ENCODE measurements around the gene SUSD1. TPM values are rescaled to one million over a fixed set of nuclear protein-coding genes. Genes with fewer than 3 reads are reported as not detected.

SUSD1 gene
- total RNA-seq, 4 donors from 2014 or later = 22.7 to 83.0 (median 24.7) TPM

GRCh38 chr9:112158656-112159367 lies 16.3 kb downstream of the SUSD1 start:
- Histone ChIP-seq H3K27me3 (no peaks in the 10 kb centered on the region), H3K4me3 (no peak overlapping the region), H3K27ac (no peak overlapping the region), H3K9me3 (no peaks in the 10 kb centered on the region), H3K4me1 (peaks cover 0 to 27% (median 13%) of the 10 kb centered on the region in 4 donors), H3K36me3 (no peaks in the 10 kb centered on the region)
- DNase-seq = no peak
- 78 to 82% methylated on average over 4 of the region's 4 CpGs for WGBS, 2 donors (ENCODE audit: low coverage in 1 of 2)
- TF ChIP-seq POLR2A (IDR thresholded peaks at IDR 0.05) (no peak), POLR2AphosphoS5 (IDR thresholded peaks at IDR 0.05) (no peak), EP300 (IDR thresholded peaks at IDR 0.05; ENCODE audit: low read depth) (no peak), CTCF (IDR thresholded peaks at IDR 0.05) (no peak)
- intact Hi-C loops (cut with DNase I; ENCODE audit: low total_unique reads) (no loop called here), in situ Hi-C loops (cut with MboI; ENCODE audit: low pct_ligation_motif_present in 1 of 4, low pct_unique_long_range_greater_than_20kb in 1 of 4, low sequenced_read_pairs in 3 of 4) (no loop called here)

- Histone ChIP-seq H3K27ac (no peak overlapping the region), H3K9me3 (no peaks in the 10 kb centered on the region), H3K4me3 (no peak overlapping the region), H3K36me3 (no peaks in the 10 kb centered on the region), H3K27me3 (no peaks in the 10 kb centered on the region), H3K4me1 (peaks cover 0 to 18% (median 7%) of the 10 kb centered on the region in 4 donors)
- in situ Hi-C loops (cut with MboI; ENCODE audit: low pct_ligation_motif_present in 1 of 4, low pct_unique_long_range_greater_than_20kb in 1 of 4, low sequenced_read_pairs in 3 of 4) (no loop called here), intact Hi-C loops (cut with DNase I; ENCODE audit: low total_unique reads) (no loop called here)
- no peak for DNase-seq
- WGBS, 2 donors (ENCODE audit: low coverage in 1 of 2) = 92 to 95% methylated on average over 5 of the region's 5 CpGs
- TF ChIP-seq POLR2A (IDR thresholded peaks at IDR 0.05) (no peak), POLR2AphosphoS5 (IDR thresholded peaks at IDR 0.05) (no peak)
Measured at GRCh38 chr9:112157961-112158360, 17.1 kb downstream of the SUSD1 start.

- Histone ChIP-seq H3K27me3 (no peaks in the 10 kb centered on the region), H3K36me3 (no peaks in the 10 kb centered on the region), H3K4me3 (no peak overlapping the region), H3K4me1 (peaks cover 0 to 13% (median 4%) of the 10 kb centered on the region in 4 donors), H3K27ac (no peak overlapping the region), H3K9me3 (no peaks in the 10 kb centered on the region)
- TF ChIP-seq POLR2AphosphoS5 (IDR thresholded peaks at IDR 0.05) = no peak
- TF ChIP-seq EP300 (IDR thresholded peaks at IDR 0.05; ENCODE audit: low read depth) = no peak
- TF ChIP-seq CTCF (IDR thresholded peaks at IDR 0.05) = no peak
- TF ChIP-seq POLR2A (IDR thresholded peaks at IDR 0.05) = no peak
- no peak for DNase-seq
- in situ Hi-C loops (cut with MboI; ENCODE audit: low pct_ligation_motif_present in 1 of 4, low pct_unique_long_range_greater_than_20kb in 1 of 4, low sequenced_read_pairs in 3 of 4) (no loop called here), intact Hi-C loops (cut with DNase I; ENCODE audit: low total_unique reads) (no loop called here)
- WGBS, 2 donors (ENCODE audit: low coverage in 1 of 2) = 40 to 78% methylated on average over 1 of the region's 1 CpG
Measured at GRCh38 chr9:112157087-112157486, 18.0 kb downstream of the SUSD1 start.

- no peak for TF ChIP-seq EP300 (IDR thresholded peaks at IDR 0.05; ENCODE audit: low read depth)
- no peak for TF ChIP-seq POLR2AphosphoS5 (IDR thresholded peaks at IDR 0.05)
- no peak for TF ChIP-seq CTCF (IDR thresholded peaks at IDR 0.05)
- no peak for TF ChIP-seq POLR2A (IDR thresholded peaks at IDR 0.05)
- H3K9me3 ChIP-seq = no peaks in the 10 kb centered on the region
- no peak for DNase-seq
- no peaks in the 10 kb centered on the region for H3K27me3 ChIP-seq
- H3K4me1 ChIP-seq = no peaks in the 10 kb centered on the region
- no peak overlapping the region for H3K27ac ChIP-seq
- no peaks in the 10 kb centered on the region for H3K36me3 ChIP-seq
- WGBS, 2 donors (ENCODE audit: low coverage in 1 of 2) = 87 to 94% methylated on average over 8 to 10 of the region's 10 CpGs
- in situ Hi-C loops (cut with MboI; ENCODE audit: low pct_ligation_motif_present in 1 of 4, low pct_unique_long_range_greater_than_20kb in 1 of 4, low sequenced_read_pairs in 3 of 4) = no loop called here
- no peak overlapping the region for H3K4me3 ChIP-seq
- intact Hi-C loops (cut with DNase I; ENCODE audit: low total_unique reads) = no loop called here
Measured at GRCh38 chr9:112149211-112149610, 25.9 kb downstream of the SUSD1 start.

Measured in transverse colon (tissue), 4 donors.